ENCODE measurements around the gene RAB3C.

The RAB3C gene

GRCh38 chr5:58761407-58761806 is 178.5 kb downstream of the RAB3C start:
- Histone ChIP-seq H3K4me3 (ENCODE audit: low read length in 2 of 2) (no peak overlapping the region), H3K27me3 (ENCODE audit: control insufficient read depth in 2 of 2, insufficient read depth in 2 of 2, low read length in 2 of 2) (no peaks in the 10 kb centered on the region), H3K36me3 (ENCODE audit: control insufficient read depth in 2 of 2, insufficient read depth in 2 of 2, low read length in 2 of 2) (no peaks in the 10 kb centered on the region), H3K9me3 (ENCODE audit: control insufficient read depth in 2 of 2, low read length in 2 of 2) (no peaks in the 10 kb centered on the region), H3K4me1 (ENCODE audit: control insufficient read depth in 2 of 2, insufficient read depth in 2 of 2, low read length in 2 of 2) (no peaks in the 10 kb centered on the region), H3K9ac (ENCODE audit: low read depth in 1 of 2, low read length in 2 of 2) (no peak overlapping the region), H3K27ac (ENCODE audit: low read depth in 2 of 2, low read length in 2 of 2) (no peak overlapping the region)

DNA sequence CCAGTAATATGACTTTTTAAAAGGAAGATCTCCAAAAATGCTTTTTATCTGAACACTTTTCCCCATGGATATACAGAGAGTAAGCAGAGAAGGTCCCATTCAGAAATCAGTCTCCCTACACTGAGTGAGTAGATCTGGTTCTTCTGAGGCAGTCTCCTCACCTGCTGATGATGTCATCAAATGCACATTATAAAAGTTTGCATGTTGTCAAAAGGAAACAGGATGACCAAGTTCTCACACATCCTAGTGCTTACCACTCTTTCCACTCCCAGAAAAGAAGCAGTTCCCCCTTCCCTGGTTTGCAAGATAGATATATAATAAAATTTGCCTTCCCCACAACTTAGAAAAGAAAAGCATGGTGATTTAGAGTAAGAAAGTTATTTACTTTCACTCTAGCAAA is 180.5 kb downstream of the RAB3C start:
- no peaks in the 10 kb centered on the region for H3K27me3 ChIP-seq (ENCODE audit: control insufficient read depth in 2 of 2, insufficient read depth in 2 of 2, low read length in 2 of 2)
- H3K36me3 ChIP-seq (ENCODE audit: control insufficient read depth in 2 of 2, insufficient read depth in 2 of 2, low read length in 2 of 2): no peaks in the 10 kb centered on the region
- no peak overlapping the region for H3K4me3 ChIP-seq (ENCODE audit: low read length in 2 of 2)
- H3K9ac ChIP-seq (ENCODE audit: low read depth in 1 of 2, low read length in 2 of 2): no peak overlapping the region
- no peak overlapping the region for H3K27ac ChIP-seq (ENCODE audit: low read depth in 2 of 2, low read length in 2 of 2)
- H3K9me3 ChIP-seq (ENCODE audit: control insufficient read depth in 2 of 2, low read length in 2 of 2): no peaks in the 10 kb centered on the region
- no peaks in the 10 kb centered on the region for H3K4me1 ChIP-seq (ENCODE audit: control insufficient read depth in 2 of 2, insufficient read depth in 2 of 2, low read length in 2 of 2)

- no peak overlapping the region for H3K9ac ChIP-seq (ENCODE audit: low read depth in 1 of 2, low read length in 2 of 2)
- no peak overlapping the region for H3K4me3 ChIP-seq (ENCODE audit: low read length in 2 of 2)
- no peaks in the 10 kb centered on the region for H3K4me1 ChIP-seq (ENCODE audit: control insufficient read depth in 2 of 2, insufficient read depth in 2 of 2, low read length in 2 of 2)
- H3K27ac ChIP-seq (ENCODE audit: low read depth in 2 of 2, low read length in 2 of 2): no peak overlapping the region
- H3K9me3 ChIP-seq (ENCODE audit: control insufficient read depth in 2 of 2, low read length in 2 of 2): no peaks in the 10 kb centered on the region
- no peaks in the 10 kb centered on the region for H3K36me3 ChIP-seq (ENCODE audit: control insufficient read depth in 2 of 2, insufficient read depth in 2 of 2, low read length in 2 of 2)
- H3K27me3 ChIP-seq (ENCODE audit: control insufficient read depth in 2 of 2, insufficient read depth in 2 of 2, low read length in 2 of 2): no peaks in the 10 kb centered on the region
Measured at GRCh38 chr5:58764199-58764598, 181.3 kb downstream of the RAB3C start.

DNA sequence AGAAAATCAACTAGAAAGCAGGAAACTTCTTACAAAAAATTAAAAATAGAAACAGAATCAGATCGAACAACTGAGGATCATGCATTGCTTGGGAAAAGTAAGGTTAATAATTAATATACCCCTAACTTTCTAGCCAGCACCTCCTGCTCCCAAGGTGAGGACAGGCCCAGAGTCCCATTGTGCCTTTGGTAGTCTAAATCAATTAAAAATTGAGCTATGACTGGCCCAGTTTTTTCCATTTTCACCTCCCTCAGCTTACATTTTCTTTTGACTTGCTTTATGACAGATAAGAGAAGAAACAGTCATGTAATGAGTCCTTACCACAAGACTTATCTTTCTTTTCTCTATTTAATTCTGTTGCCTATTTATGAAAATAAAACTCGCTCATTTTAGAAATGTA is 182.2 kb downstream of the RAB3C start:
- Histone ChIP-seq H3K4me3 (ENCODE audit: low read length in 2 of 2) (no peak overlapping the region), H3K4me1 (ENCODE audit: control insufficient read depth in 2 of 2, insufficient read depth in 2 of 2, low read length in 2 of 2) (no peaks in the 10 kb centered on the region), H3K36me3 (ENCODE audit: control insufficient read depth in 2 of 2, insufficient read depth in 2 of 2, low read length in 2 of 2) (no peaks in the 10 kb centered on the region), H3K27me3 (ENCODE audit: control insufficient read depth in 2 of 2, insufficient read depth in 2 of 2, low read length in 2 of 2) (no peaks in the 10 kb centered on the region), H3K9ac (ENCODE audit: low read depth in 1 of 2, low read length in 2 of 2) (no peak overlapping the region), H3K9me3 (ENCODE audit: control insufficient read depth in 2 of 2, low read length in 2 of 2) (no peaks in the 10 kb centered on the region), H3K27ac (ENCODE audit: low read depth in 2 of 2, low read length in 2 of 2) (no peak overlapping the region)

- no peak overlapping the region for H3K4me3 ChIP-seq (ENCODE audit: low read length in 2 of 2)
- no peaks in the 10 kb centered on the region for H3K4me1 ChIP-seq (ENCODE audit: control insufficient read depth in 2 of 2, insufficient read depth in 2 of 2, low read length in 2 of 2)
- H3K9ac ChIP-seq (ENCODE audit: low read depth in 1 of 2, low read length in 2 of 2): no peak overlapping the region
- no peaks in the 10 kb centered on the region for H3K36me3 ChIP-seq (ENCODE audit: control insufficient read depth in 2 of 2, insufficient read depth in 2 of 2, low read length in 2 of 2)
- no peak overlapping the region for H3K27ac ChIP-seq (ENCODE audit: low read depth in 2 of 2, low read length in 2 of 2)
- no peaks in the 10 kb centered on the region for H3K9me3 ChIP-seq (ENCODE audit: control insufficient read depth in 2 of 2, low read length in 2 of 2)
- H3K27me3 ChIP-seq (ENCODE audit: control insufficient read depth in 2 of 2, insufficient read depth in 2 of 2, low read length in 2 of 2): no peaks in the 10 kb centered on the region
Measured at GRCh38 chr5:58767104-58767503, 184.2 kb downstream of the RAB3C start.

DNA sequence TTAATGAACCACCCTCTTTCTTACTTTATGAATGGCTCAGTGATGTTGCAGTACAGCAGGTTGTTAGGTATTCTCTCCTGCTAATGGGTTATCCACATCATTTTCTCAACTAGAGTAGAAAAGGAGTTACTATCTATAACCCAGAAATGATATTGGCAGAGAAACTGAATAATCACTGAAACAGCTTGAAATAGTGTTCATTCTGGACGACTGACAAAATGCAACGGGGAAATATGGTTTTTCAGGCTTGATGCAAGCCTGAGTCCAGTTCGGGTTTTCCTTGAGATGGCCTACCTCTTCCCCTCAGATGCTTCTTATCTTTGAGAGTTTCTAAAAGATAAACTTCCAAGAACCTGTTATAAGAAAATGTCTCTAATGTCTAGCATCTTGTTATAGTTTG is 187.3 kb downstream of the RAB3C start:
- H3K9ac ChIP-seq (ENCODE audit: low read depth in 1 of 2, low read length in 2 of 2): no peak overlapping the region
- H3K27ac ChIP-seq (ENCODE audit: low read depth in 2 of 2, low read length in 2 of 2): no peak overlapping the region
- H3K4me1 ChIP-seq (ENCODE audit: control insufficient read depth in 2 of 2, insufficient read depth in 2 of 2, low read length in 2 of 2): no peaks in the 10 kb centered on the region
- no peaks in the 10 kb centered on the region for H3K36me3 ChIP-seq (ENCODE audit: control insufficient read depth in 2 of 2, insufficient read depth in 2 of 2, low read length in 2 of 2)
- no peaks in the 10 kb centered on the region for H3K27me3 ChIP-seq (ENCODE audit: control insufficient read depth in 2 of 2, insufficient read depth in 2 of 2, low read length in 2 of 2)
- H3K4me3 ChIP-seq (ENCODE audit: low read length in 2 of 2): no peak overlapping the region
- no peaks in the 10 kb centered on the region for H3K9me3 ChIP-seq (ENCODE audit: control insufficient read depth in 2 of 2, low read length in 2 of 2)

DNA sequence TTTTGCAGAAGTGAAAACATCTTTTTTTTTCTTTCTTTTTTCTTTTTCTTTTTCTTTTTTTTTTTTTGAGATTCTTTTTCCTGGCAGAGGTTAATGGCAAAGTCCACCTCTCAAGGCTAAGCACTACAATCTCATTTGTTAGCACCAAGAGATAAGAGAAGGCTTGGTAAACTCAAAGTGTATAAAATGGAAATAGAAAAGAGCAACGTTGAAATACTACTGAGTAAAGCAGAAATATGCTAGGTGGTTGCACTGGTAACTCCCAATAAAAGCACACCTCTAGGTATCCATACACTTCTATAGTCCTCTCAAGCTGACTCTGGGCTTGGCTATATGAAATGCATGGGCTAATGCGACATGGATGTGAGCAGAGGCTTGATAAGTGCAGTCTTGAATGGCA is 188.9 kb downstream of the RAB3C start:
- Histone ChIP-seq H3K27me3 (ENCODE audit: control insufficient read depth in 2 of 2, insufficient read depth in 2 of 2, low read length in 2 of 2) (no peaks in the 10 kb centered on the region), H3K9me3 (ENCODE audit: control insufficient read depth in 2 of 2, low read length in 2 of 2) (no peaks in the 10 kb centered on the region), H3K36me3 (ENCODE audit: control insufficient read depth in 2 of 2, insufficient read depth in 2 of 2, low read length in 2 of 2) (no peaks in the 10 kb centered on the region), H3K27ac (ENCODE audit: low read depth in 2 of 2, low read length in 2 of 2) (no peak overlapping the region), H3K9ac (ENCODE audit: low read depth in 1 of 2, low read length in 2 of 2) (no peak overlapping the region), H3K4me1 (ENCODE audit: control insufficient read depth in 2 of 2, insufficient read depth in 2 of 2, low read length in 2 of 2) (no peaks in the 10 kb centered on the region), H3K4me3 (ENCODE audit: low read length in 2 of 2) (no peak overlapping the region)

GRCh38 chr5:58773744-58774441 is 191.0 kb downstream of the RAB3C start:
- no peaks in the 10 kb centered on the region for H3K4me1 ChIP-seq (ENCODE audit: control insufficient read depth in 2 of 2, insufficient read depth in 2 of 2, low read length in 2 of 2)
- no peak overlapping the region for H3K9ac ChIP-seq (ENCODE audit: low read depth in 1 of 2, low read length in 2 of 2)
- H3K4me3 ChIP-seq (ENCODE audit: low read length in 2 of 2): no peak overlapping the region
- no peak overlapping the region for H3K27ac ChIP-seq (ENCODE audit: low read depth in 2 of 2, low read length in 2 of 2)
- no peaks in the 10 kb centered on the region for H3K9me3 ChIP-seq (ENCODE audit: control insufficient read depth in 2 of 2, low read length in 2 of 2)
- no peaks in the 10 kb centered on the region for H3K27me3 ChIP-seq (ENCODE audit: control insufficient read depth in 2 of 2, insufficient read depth in 2 of 2, low read length in 2 of 2)
- no peaks in the 10 kb centered on the region for H3K36me3 ChIP-seq (ENCODE audit: control insufficient read depth in 2 of 2, insufficient read depth in 2 of 2, low read length in 2 of 2)

GRCh38 chr5:58774937-58775336 is 192.1 kb downstream of the RAB3C start:
- Histone ChIP-seq H3K4me3 (ENCODE audit: low read length in 2 of 2) (no peak overlapping the region), H3K36me3 (ENCODE audit: control insufficient read depth in 2 of 2, insufficient read depth in 2 of 2, low read length in 2 of 2) (no peaks in the 10 kb centered on the region), H3K27me3 (ENCODE audit: control insufficient read depth in 2 of 2, insufficient read depth in 2 of 2, low read length in 2 of 2) (no peaks in the 10 kb centered on the region), H3K9me3 (ENCODE audit: control insufficient read depth in 2 of 2, low read length in 2 of 2) (no peaks in the 10 kb centered on the region), H3K9ac (ENCODE audit: low read depth in 1 of 2, low read length in 2 of 2) (no peak overlapping the region), H3K4me1 (ENCODE audit: control insufficient read depth in 2 of 2, insufficient read depth in 2 of 2, low read length in 2 of 2) (no peaks in the 10 kb centered on the region), H3K27ac (ENCODE audit: low read depth in 2 of 2, low read length in 2 of 2) (no peak overlapping the region)

GRCh38 chr5:58775701-58776262 is 192.9 kb downstream of the RAB3C start:
- Histone ChIP-seq H3K9me3 (ENCODE audit: control insufficient read depth in 2 of 2, low read length in 2 of 2) (no peaks in the 10 kb centered on the region), H3K36me3 (ENCODE audit: control insufficient read depth in 2 of 2, insufficient read depth in 2 of 2, low read length in 2 of 2) (no peaks in the 10 kb centered on the region), H3K9ac (ENCODE audit: low read depth in 1 of 2, low read length in 2 of 2) (no peak overlapping the region), H3K4me1 (ENCODE audit: control insufficient read depth in 2 of 2, insufficient read depth in 2 of 2, low read length in 2 of 2) (no peaks in the 10 kb centered on the region), H3K4me3 (ENCODE audit: low read length in 2 of 2) (no peak overlapping the region), H3K27ac (ENCODE audit: low read depth in 2 of 2, low read length in 2 of 2) (no peak overlapping the region), H3K27me3 (ENCODE audit: control insufficient read depth in 2 of 2, insufficient read depth in 2 of 2, low read length in 2 of 2) (no peaks in the 10 kb centered on the region)

All from mucosa of rectum (tissue), 2 donors.